ENCODE measurements around the gene BRD7. TPM values are rescaled to one million over a fixed set of nuclear protein-coding genes. Genes with fewer than 3 reads are reported as not detected.

BRD7 gene
- total and polyA plus RNA-seq, 11 donors = 29.8 to 49.7 (median 43.7) TPM

- Histone ChIP-seq H3K27me3 (no peaks in the 10 kb centered on the region), H3K36me3 (peaks cover 0 to 84% (median 72%) of the 10 kb centered on the region in 9 donors), H3K4me3 (no peak overlapping the region), H3K4me1 (peaks cover 0 to 12% (median 0%) of the 10 kb centered on the region in 12 donors), H3K9me3 (no peaks in the 10 kb centered on the region), H3K27ac (peak overlapping the region in 2 of 12 donors; percentile 17 to 77)
- no peak for TF ChIP-seq POLR2A (IDR thresholded peaks at IDR 0.05)
- no peak for TF ChIP-seq CTCF (IDR thresholded peaks at IDR 0.05)
- intact Hi-C loops (cut with DNase I) = no loop called here
- WGBS, 4 donors = 86 to 92% (median 88%) methylated on average over 8 of the region's 8 CpGs
- no peak for ATAC-seq
- no peak for DNase-seq
Observed at GRCh38 chr16:50335196-50335958, 33.4 kb downstream of the BRD7 start.

- Histone ChIP-seq H3K4me3 (no peak overlapping the region), H3K9me3 (no peaks in the 10 kb centered on the region), H3K36me3 (peaks cover 0 to 81% (median 65%) of the 10 kb centered on the region in 9 donors), H3K4me1 (peaks cover 0 to 12% (median 1%) of the 10 kb centered on the region in 12 donors), H3K27me3 (no peaks in the 10 kb centered on the region), H3K27ac (peak overlapping the region in 1 of 12 donors; percentile 77)
- intact Hi-C loops (cut with DNase I) = no loop called here
- TF ChIP-seq POLR2A (IDR thresholded peaks at IDR 0.05) = no peak
- no peak for TF ChIP-seq CTCF (IDR thresholded peaks at IDR 0.05)
- 90 to 94% (median 94%) methylated on average over 14 of the region's 14 CpGs for WGBS, 4 donors
- no peak for ATAC-seq
- no peak for DNase-seq
Observed at GRCh38 chr16:50334106-50334975, 34.4 kb downstream of the BRD7 start.

GRCh38 chr16:50332599-50332998, 36.2 kb downstream of the BRD7 start:
- DNase-seq = no peak
- Histone ChIP-seq H3K9me3 (no peaks in the 10 kb centered on the region), H3K4me3 (no peak overlapping the region), H3K27me3 (no peaks in the 10 kb centered on the region), H3K27ac (peak overlapping the region in 1 of 12 donors; percentile 77), H3K4me1 (peaks cover 0 to 8% (median 1%) of the 10 kb centered on the region in 12 donors), H3K36me3 (peaks cover 0 to 79% (median 72%) of the 10 kb centered on the region in 9 donors)
- 96 to 98% (median 98%) methylated on average over 3 of the region's 3 CpGs for WGBS, 4 donors
- TF ChIP-seq CTCF (IDR thresholded peaks at IDR 0.05) = no peak
- TF ChIP-seq POLR2A (IDR thresholded peaks at IDR 0.05) = no peak
- intact Hi-C loops (cut with DNase I) = no loop called here
- ATAC-seq = peak in 1 of 4 donors; percentile 20

GRCh38 chr16:50331570-50331969, 37.2 kb downstream of the BRD7 start:
- WGBS, 4 donors = 88 to 98% (median 95%) methylated on average over 5 of the region's 5 CpGs
- H3K4me3 ChIP-seq = no peak overlapping the region
- TF ChIP-seq POLR2A (IDR thresholded peaks at IDR 0.05) (no peak), CTCF (IDR thresholded peaks at IDR 0.05) (no peak)
- no peak for DNase-seq
- H3K27me3 ChIP-seq = no peaks in the 10 kb centered on the region
- intact Hi-C loops (cut with DNase I) = no loop called here
- peaks cover 0 to 87% (median 74%) of the 10 kb centered on the region in 9 donors for H3K36me3 ChIP-seq
- ATAC-seq = no peak
- peak overlapping the region in 1 of 12 donors; percentile 77 for H3K27ac ChIP-seq
- no peaks in the 10 kb centered on the region for H3K9me3 ChIP-seq
- H3K4me1 ChIP-seq = peaks cover 0 to 8% (median 0%) of the 10 kb centered on the region in 12 donors

Data from heart left ventricle (tissue), 16 donors.